ENCODE measurements around the gene HRH3. TPM values are rescaled to one million over a fixed set of nuclear protein-coding genes. Genes with fewer than 3 reads are reported as not detected.
A peak's percentile ranks its signal among the peaks of the same experiment; 100 is the strongest.

The HRH3 gene
- total RNA-seq, 4 donors from 2014 or later = not detected

DNA sequence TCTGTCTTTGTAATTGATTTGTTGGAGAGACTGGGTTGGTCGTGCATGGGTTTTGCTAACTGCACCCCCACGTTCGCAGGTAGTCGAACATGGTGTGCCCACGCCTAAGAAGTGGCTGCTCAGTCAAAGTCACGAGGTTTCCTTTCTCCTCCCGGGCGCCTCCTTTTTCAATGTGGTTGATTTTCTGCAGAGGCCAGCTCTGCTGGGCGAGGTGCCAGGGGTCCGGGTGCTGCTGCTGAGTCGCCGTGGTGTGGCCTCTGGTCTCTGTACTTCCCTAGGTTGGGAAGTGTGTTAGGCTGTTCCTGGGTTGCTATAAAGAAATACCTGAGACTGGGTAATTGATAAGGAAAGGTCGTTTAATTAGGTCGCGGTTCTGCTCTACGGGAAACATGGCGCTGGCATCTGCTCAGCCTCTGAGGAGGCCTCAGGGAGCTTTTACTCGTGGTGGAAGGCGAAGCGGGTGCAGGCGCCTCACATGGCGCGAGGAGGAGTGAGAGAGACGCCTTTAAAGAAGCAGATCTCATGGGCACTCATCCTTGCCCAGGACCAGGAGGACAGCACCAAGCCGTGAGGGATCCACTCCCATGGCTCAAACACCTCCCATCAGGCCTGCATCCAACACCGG, 32.4 kb upstream of the HRH3 start:
- peaks cover 0 to 47% (median 9%) of the 10 kb centered on the region in 3 donors for H3K36me3 ChIP-seq
- peaks cover 0 to 39% (median 0%) of the 10 kb centered on the region in 3 donors for H3K4me1 ChIP-seq
- no peak overlapping the region for H3K4me3 ChIP-seq
- intact Hi-C loops (cut with DNase I) = no loop called here
- no peak overlapping the region for H3K27ac ChIP-seq
- no peak for TF ChIP-seq POLR2A (IDR thresholded peaks at IDR 0.05)
- TF ChIP-seq, protein P1, sequence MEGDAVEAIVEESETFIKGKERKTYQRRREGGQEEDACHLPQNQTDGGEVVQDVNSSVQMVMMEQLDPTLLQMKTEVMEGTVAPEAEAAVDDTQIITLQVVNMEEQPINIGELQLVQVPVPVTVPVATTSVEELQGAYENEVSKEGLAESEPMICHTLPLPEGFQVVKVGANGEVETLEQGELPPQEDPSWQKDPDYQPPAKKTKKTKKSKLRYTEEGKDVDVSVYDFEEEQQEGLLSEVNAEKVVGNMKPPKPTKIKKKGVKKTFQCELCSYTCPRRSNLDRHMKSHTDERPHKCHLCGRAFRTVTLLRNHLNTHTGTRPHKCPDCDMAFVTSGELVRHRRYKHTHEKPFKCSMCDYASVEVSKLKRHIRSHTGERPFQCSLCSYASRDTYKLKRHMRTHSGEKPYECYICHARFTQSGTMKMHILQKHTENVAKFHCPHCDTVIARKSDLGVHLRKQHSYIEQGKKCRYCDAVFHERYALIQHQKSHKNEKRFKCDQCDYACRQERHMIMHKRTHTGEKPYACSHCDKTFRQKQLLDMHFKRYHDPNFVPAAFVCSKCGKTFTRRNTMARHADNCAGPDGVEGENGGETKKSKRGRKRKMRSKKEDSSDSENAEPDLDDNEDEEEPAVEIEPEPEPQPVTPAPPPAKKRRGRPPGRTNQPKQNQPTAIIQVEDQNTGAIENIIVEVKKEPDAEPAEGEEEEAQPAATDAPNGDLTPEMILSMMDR (IDR thresholded peaks at IDR 0.05) = no peak
- no peaks in the 10 kb centered on the region for H3K27me3 ChIP-seq
- no peaks in the 10 kb centered on the region for H3K9me3 ChIP-seq
- no peak for DNase-seq
- 86 to 94% methylated on average over 15 to 26 of the region's 26 CpGs for WGBS, 2 donors

DNA sequence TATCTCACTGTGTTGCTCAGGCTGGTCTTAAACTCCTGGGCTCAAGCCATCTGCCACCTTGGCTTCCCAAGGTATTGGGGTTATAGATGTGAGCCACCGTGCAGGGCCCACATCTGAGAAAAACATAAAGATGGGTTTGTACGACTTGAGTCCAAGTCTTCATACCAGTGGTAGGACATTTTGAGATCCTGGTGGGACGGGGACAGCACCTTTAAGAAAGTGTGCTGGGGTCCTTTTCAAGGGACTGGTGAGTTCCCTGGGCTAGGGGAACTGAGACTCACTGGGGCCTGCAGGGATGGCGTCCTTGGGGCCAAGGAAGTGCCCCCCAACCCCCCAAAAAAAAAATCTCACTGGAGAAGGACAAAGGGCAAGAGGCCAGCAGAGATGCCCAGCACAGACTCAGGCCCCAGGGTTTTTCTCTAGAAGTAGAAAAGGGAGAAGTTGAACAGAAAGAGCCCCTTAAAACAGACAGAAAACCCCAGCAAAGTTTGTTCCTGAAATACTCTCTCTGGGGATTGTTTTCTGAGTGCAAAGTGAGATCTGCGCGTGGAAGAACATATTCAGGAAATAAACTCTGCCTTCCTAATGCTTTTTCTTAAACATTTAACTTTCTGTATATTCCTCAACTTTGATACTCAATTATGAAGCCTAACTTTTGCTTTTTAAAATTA, 28.9 kb upstream of the HRH3 start:
- H3K9me3 ChIP-seq = no peaks in the 10 kb centered on the region
- WGBS, 2 donors = 71 to 76% methylated on average over 5 to 6 of the region's 6 CpGs
- TF ChIP-seq POLR2A (IDR thresholded peaks at IDR 0.05) = no peak
- TF ChIP-seq, protein P1 (IDR thresholded peaks at IDR 0.05) = no peak
- H3K4me3 ChIP-seq = no peak overlapping the region
- peaks cover 0 to 41% (median 0%) of the 10 kb centered on the region in 3 donors for H3K36me3 ChIP-seq
- peaks cover 4 to 68% (median 7%) of the 10 kb centered on the region in 3 donors for H3K4me1 ChIP-seq
- no peaks in the 10 kb centered on the region for H3K27me3 ChIP-seq
- H3K27ac ChIP-seq = no peak overlapping the region
- no peak for DNase-seq
- intact Hi-C loops (cut with DNase I) = no loop called here

DNA sequence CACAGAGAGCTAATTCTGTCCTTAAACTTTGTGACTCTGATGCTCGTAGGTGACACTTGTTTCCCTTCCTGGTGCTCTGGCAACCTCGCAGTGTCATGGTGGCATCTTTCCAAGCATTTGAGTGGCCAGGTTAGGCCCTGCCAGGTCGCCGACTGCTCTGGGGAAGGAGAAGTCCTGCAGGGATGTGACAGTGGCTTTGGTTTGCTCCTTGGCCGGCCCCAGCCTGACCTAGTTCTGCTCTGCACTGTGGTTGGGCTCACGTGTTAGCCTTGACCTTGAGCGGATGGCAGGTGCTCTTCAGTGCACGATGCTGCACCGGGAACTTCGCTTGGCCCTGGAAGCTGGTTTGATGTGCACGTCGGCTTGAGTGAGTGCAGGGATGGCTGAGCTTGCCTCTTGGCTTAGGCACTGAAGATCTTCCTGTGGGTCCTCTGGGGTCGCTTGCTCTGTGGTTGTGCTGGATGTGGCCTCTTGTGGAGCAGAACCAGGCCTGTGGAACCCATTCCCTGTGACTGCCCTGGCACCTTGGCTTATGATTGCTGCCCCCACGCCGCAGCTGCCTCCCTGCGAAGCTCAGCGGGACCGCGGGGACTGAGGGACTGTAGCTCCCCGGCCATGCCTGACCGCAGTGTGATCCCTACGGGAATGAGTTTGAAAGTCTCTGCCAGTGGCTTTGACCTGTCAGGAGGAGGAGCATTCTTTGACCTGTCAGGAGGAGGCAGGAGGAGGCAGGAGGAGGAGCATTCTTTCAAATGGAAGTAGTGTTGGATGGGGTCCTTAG, 27.0 kb upstream of the HRH3 start:
- H3K27ac ChIP-seq = no peak overlapping the region

GRCh38 chr20:62246431-62246830, 26.4 kb upstream of the HRH3 start:
- intact Hi-C loops (cut with DNase I) = no loop called here
- peaks cover 17 to 75% (median 19%) of the 10 kb centered on the region in 3 donors for H3K4me1 ChIP-seq

More for the DNA sequence above, 27.0 kb upstream of the HRH3 start:
- Histone ChIP-seq H3K27me3 (no peaks in the 10 kb centered on the region), H3K4me1 (peaks cover 12 to 70% (median 14%) of the 10 kb centered on the region in 3 donors), H3K4me3 (no peak overlapping the region), H3K36me3 (peaks cover 0 to 46% (median 0%) of the 10 kb centered on the region in 3 donors), H3K9me3 (no peaks in the 10 kb centered on the region)
- 62 to 69% methylated on average over 6 to 7 of the region's 22 CpGs for WGBS, 2 donors
- intact Hi-C loops (cut with DNase I) = no loop called here
- no peak for DNase-seq
- TF ChIP-seq POLR2A (IDR thresholded peaks at IDR 0.05) = no peak
- TF ChIP-seq, protein P1 (IDR thresholded peaks at IDR 0.05) = no peak

More at GRCh38 chr20:62246431-62246830, 26.4 kb upstream of the HRH3 start:
- no peak overlapping the region for H3K4me3 ChIP-seq
- 54 to 64% methylated on average over 5 to 6 of the region's 8 CpGs for WGBS, 2 donors
- peaks cover 0 to 48% (median 0%) of the 10 kb centered on the region in 3 donors for H3K36me3 ChIP-seq
- DNase-seq = no peak
- no peaks in the 10 kb centered on the region for H3K27me3 ChIP-seq
- peak overlapping the region in 1 of 4 donors; percentile 9 for H3K27ac ChIP-seq
- TF ChIP-seq, protein P1 (IDR thresholded peaks at IDR 0.05) = no peak
- TF ChIP-seq POLR2A (IDR thresholded peaks at IDR 0.05) = no peak
- H3K9me3 ChIP-seq = no peaks in the 10 kb centered on the region

Measured in esophagus squamous epithelium (tissue), 5 donors.